NCI-H2107 (cell line): ENCODE measurements around the gene GID4.

ENCODE experiments used
- DNase-seq: peaks from one replicate; lab custom pipeline; 2025; lab: John Stamatoyannopoulos, UW

Gene GID4

DNA sequence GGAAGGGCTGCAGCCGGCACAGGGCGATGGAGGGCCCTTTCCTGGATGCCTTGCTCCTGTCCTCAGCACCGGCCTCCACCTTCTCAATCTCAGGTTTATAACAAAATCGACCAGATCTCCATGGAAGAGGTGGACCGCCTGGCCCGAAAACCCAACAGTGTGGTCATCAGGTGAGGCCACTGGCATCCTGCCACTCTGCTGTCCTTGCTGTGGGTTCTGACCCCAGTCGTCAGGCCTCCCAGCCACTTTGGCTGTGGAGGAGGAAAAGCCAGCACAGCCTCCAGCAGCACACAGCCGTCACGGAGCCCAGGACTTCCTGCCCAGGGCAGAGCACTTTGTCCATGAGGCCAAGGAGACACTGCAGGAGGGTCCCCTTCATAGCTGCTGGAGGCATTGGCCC is 62.6 kb downstream of the GID4 start:
- no peak for DNase-seq

DNA sequence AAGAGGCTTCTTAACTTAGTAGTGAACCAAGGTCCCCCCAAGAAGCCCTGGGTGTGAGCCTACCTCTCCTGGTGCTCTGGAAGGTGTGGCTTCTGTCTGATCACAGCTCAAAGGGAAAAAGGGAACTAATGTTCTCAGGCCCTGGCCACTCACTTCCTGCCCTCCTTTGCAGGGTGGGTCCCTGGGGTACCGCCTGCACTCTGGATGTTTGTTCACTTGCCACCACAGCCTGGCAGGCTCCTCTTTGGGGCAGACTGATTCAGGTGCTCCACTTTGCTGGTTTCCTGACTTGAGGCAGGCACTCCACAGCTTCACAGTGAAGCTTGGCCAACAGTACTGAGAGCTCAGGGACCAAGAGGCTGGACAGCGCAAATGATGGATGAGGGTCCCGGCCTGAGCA is 63.4 kb downstream of the GID4 start:
- DNase-seq, result no peak

DNA sequence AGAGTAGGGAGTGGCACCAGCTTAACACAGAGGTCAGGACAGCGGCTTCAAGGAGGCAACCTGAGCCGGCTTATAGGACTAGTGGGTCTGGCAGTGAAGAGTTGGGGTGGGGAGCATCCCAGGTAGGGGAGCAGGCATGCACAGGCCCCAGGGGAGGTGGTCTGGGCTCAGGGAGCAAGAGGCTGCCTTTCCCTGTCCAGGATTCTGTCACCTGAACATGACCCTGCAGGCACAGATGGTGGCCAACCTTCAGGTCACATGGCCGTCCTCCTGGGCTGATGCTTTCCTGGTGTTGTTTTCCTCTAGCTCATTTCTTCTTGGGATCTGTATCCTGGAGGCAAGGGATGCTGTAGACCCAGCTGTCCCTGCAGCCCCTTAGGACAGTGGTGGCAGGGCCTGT is 65.8 kb downstream of the GID4 start:
- no peak for DNase-seq

DNA sequence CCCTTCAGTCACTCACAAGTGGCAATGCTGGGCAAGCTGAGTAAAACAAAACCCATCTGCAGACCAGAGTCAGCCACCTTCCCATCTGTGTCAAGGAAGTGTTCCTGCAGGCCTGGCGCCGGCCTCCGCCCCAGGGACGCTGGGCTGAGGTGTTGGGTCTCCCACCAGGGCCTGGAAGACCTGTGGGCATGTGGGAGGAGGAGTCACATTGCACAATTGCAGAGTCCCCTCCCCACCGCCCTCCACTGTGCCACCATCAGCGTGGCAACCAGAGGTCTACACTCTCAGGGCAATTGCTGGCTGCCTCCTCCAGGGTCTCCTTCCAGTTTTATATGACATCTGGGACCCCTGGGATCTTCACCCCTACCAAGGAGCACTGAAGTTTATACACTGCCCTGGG is 66.4 kb downstream of the GID4 start:
- DNase-seq, result no peak

DNA sequence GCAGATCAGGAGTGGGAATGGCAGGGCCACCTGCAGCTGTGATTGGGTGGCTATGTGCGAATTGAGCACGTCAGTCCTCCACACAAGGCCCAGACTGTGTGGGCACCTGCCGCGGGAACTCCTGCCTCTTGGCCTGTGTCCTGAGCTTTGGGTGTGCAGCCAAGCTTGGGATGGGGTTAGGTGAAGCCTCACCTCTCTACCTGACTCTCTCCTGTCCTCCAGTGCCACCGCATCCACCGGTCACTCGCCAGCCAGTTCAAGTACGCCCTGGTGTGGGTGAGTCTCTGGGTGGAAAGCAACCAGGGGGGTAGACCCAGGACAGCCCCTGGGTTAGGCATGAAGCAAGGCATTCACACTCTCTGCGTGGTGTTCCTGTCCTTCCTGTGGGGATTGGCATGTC is 67.0 kb downstream of the GID4 start:
- DNase-seq, result no peak

DNA sequence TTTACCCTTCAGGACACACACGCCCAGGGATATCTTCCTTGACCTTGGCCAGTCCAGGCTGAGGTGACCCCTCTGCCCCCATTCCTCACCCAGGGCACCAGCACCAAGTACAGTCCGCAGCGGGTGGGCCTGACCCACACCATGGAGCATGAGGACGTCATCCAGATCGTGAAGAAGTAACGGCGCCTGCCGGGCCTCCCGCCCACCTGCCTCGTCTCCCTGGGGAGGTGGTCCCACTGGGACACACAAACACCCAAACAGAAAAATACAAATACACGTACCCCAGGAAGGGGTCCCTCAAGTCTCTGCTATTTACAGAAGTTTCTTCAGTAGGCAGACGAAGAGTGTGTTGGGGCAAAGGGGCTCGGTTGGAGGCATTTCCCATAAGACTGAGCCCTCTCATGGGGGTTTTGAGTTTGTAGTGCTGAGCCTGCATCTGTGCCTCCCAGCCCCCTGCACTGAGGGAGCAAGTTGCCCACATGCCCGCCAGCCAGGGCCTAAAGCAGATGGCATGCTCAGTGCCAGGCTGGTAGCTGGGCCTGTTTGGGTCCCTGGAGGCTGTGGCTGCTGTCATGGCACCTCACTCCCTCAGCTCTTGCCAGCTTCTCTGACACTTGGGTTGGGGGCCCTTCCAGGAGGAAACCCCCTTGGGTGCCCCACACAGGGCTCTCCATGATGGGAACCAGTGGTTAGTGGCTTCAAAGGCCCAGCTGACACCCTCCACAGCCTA is 68.0 kb downstream of the GID4 start:
- no peak for DNase-seq

DNA sequence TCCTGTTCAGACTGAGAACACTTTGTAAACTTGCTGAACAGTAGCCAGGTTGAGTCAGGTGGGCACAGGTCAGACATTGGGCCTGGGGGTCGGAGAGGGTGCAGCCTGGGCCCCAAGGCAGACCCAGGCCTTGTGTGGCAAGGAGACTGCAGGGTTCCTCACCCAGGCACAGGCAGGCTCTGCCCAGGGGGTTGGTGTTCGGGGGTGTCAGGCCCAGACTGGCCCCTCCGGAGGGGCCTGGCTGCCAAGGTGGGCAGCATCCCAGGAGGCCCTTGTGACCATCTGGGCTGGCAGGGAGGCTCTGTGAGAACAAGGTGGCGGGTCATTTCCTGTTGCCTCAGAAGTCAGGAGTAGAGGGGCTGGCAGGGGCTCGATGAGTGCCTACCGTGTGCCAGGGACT is 68.8 kb downstream of the GID4 start:
- no peak for DNase-seq

DNA sequence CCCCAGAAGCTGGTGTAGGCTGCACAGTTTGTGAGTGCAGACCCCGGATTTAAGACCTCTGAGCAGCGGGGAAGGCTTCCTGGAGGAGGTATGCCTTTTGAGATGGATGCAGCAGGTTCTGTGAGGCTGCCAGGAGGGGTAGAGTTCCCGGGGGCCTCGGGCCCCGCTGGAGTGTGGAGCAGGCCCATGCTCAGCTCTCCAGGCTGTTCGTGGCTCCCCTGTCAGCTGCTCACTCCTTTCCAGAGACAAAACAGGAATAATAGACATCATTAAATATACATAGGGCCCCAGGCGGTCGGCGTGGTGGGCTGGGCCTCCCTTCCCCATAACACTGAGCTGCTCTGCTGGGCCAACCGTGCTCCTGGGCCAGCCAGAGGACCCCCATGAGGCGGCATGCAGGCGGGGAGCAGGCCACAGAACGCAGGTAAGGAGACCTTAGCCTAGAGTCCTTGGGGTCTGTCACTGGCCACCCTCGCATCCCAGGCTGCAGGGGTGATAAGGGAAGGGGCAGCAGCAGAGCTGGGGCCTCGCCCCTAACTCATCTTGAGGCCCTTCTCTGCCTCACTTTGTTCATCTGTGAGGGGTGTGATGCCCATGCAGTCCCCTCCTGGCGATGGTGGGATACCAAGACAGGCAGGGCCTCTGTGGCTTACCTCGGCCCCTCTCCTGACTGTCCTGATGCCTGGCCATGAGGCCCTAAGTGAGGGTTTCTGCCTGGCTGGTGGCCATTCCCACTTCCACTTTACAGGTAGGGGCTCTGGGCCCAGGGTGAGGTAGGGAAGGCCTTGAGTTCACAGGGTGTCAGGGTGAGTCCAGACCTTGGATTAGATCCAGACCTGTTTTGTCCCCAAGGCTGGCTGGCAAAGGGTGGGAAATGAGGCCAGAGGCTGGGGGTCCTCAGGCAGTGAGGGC is 69.4 kb downstream of the GID4 start, which contains the start of gene MYO15A:
TSS of gene MYO15A (plus strand) at position 356 of the 912 bp plus-strand sequence. CDS start 10,045 bp downstream, outside the sequence.
- DNase-seq, result no peak

DNA sequence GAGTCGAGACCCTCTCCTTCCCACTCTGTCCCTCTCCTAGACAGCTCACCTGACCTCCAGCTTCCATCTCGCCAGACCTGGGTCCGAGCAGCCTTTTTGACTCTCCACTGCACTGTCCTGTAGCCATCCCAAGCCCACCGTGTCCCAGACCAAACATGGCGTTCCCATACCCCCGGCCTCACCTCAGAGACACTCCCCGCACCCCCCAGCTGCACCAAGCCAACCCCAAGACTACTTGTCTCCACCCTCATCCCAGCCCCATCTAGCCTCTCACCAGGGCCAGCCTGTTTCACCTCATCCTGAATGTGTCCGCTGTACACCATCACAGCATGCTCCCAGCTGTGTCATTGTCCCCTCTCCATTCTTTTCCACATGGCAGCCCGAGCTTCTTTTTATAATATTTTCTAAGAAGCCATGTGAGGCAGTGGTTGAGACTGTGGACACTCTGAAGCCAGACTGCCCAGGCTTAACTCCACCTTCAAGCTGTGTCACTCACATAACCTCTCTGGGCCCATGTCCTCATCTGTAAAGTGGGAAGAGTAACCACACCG is 70.8 kb downstream of the GID4 start:
- DNase-seq, result no peak

DNA sequence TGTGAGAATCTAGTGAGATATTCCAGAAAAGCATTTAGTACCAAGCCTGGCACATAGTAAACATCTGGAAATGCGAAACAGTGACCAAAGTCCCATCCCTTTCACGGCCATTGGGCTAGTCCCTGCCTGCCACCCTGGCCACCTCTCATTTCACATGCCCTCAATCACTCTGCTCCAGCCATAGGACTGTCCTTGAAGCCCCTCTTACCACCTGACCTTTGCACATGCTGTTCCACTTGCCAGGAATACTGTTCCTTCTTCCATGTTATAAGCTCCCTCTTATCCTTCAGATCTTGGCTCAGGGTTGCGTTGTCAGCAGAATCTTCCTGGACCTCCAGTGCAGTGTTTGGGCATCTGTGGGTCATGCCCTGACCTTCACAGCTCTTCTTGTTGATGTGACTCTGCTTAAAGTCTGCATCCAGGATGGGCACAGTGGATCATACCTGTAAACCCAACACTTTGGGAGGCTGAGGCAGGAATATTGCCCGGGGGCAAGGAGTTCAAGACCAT is 71.5 kb downstream of the GID4 start:
- no peak for DNase-seq

DNA sequence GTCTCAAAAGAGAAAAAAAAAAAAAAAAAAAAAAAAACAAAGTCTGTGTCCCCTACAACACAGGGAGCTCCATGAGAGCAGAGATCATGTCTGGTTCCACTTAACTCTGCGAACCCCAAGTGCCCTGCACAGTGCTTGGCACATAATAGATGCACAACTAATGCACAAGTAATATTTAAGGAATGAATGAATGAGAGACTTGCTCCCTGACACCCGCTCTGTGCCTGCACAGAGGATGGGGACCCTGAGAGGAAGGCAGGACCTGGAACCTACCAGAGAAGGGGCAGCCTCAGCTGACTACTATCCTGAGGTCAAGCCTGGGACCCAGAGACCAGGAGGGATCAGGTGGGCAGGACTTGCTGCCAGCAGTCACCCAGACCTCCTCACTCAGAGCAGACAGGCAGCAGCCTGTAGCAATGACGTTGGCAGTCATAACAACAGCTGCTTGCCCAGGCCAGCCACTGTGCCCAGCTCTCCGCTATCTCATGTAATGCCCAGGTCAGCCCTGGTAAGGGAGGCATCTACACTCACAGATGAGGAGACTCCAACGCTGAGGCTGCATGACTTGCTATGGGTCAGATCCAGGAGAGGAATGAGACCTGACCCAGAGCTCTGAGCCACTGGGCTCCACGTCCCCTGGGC is 72.2 kb downstream of the GID4 start:
- DNase-seq, result no peak

DNA sequence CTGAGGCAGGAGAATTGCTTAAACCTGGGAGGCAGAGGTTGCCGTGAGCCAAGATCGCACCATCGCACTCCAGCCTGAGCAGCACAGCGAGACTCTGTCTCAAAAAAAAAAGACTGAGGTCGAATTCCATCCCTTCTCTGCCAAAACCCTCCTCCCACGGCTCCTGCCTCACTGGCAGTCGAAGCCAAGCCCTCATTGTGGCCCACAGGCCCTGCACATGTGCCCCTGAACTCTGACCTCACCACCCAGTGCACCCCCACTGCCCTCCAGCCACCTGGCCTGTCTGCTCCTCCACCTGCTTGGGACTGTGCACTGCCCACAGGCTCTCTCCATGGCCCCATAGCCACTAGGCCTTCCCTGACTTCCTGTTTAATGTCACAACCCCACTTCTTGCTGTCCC is 76.3 kb downstream of the GID4 start:
- no peak for DNase-seq

DNA sequence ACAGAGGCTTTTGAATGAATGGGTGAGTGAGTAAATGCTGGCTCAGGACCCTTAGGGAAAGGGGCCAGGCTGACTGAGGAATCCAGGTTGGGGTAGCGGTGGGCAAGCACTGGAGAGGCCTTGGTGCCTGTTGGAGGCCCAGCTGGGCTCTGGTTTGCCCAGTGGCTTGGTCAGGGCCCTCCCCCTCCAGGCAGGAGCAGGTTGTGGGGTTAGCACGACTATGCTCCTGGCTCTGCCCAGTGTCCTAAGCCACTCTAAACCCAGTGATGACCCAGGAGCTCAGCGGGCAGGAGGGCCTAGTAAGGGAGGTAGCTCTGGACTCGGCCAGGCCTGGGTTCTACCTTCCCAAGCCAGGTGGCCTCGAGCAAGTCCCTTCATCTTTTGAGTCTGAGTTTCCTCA is 76.9 kb downstream of the GID4 start:
- DNase-seq, result no peak

DNA sequence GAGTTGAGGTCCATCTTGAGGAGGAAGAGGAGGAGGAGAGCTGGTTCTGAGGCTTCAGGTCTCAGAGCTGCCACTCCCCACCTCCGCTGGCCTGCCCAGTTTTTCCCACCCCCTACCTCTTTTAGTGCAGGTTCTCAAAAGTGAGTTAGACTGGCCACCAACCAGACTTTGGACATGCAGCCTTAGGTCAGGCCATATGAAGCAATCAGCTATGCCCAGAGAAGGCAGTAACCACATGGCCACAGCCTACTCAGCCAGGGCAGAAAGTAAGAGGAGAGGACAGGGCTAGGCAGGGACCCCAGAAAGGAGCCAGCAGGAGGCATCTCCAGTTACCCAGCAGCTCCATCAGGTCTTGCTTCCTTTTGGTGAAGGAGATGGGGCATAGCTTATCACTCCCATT is 78.3 kb downstream of the GID4 start:
- no peak for DNase-seq
